GM19193 (cell line): ENCODE measurements around the gene NTRK3.

Source experiments
- POLR2A ChIP-seq: IDR thresholded peaks from 4 replicates; pipeline ENCODE4 v1.6.1; 2011; ENCODE audit not compliant: insufficient read depth, insufficient read length; ENCODE audit errors: extremely low read depth

Gene NTRK3

GRCh38 chr15:87846746-87847145, 409.8 kb downstream of the NTRK3 start:
- no peak for TF ChIP-seq POLR2A

- TF ChIP-seq POLR2A: no peak
Measured at GRCh38 chr15:87843312-87843711, 413.2 kb downstream of the NTRK3 start.

DNA sequence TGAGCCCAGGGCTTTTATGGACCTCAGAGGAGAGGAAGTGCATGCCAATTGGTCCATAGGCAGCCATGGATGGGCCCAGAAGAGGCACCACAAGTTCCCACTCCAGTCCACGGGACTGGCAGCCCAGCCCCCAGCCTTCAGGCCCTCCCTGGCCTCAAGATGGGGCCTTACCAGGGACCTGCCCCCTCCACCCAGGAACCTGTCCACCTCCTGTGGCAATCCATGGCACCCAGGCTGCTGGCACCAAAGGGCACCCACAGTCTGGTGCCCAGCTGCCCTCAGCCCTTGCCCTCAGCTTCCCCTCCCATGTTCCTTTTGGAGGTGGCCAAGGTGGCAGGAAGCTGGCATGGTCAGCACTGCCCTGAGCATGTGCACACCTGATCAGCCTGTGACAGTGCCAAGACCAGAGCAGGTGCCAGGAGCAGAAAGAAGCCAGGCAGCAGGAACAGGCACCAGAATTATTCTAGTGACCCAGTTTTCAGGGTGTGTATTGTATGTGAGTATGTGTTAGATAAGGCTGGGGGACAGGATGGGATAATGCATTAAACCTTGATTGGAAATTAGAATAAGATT, 415.0 kb downstream of the NTRK3 start:
- TF ChIP-seq POLR2A: no peak

DNA sequence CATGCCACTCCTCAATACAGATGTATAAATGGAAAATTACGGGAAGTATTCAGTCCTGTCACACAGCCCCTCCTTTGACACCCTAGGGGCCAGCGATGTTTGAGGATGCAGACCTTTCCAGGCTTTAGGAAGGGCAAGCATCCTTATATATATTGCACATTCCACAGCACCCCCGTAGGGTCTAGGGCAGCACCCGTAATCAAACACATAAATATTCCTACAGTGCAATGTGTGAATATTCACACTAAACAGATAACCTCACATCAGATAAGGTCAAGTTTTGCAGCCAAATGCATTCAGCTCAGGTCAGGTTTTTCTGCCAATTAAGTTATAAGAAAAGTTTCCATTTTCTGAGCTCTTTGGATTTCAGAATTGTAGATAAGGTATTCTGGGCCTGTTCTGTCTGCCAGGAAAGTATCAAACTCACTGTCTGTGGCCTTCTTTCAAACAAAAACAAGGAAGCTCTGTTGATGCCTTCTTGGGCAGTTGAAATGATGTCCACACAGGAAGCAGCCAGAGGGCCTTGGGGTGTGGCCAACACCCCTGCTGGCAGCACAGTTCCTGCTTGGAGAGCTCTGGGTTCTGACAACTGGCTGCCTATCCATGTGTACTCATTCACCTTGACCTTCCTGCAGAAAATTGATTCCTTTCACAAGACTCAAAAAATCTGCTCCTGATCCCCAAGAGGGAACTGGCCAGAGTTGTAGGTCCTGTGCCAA, 427.0 kb downstream of the NTRK3 start:
- TF ChIP-seq POLR2A: no peak

GRCh38 chr15:87828608-87829007, 427.9 kb downstream of the NTRK3 start:
- TF ChIP-seq POLR2A: no peak

DNA sequence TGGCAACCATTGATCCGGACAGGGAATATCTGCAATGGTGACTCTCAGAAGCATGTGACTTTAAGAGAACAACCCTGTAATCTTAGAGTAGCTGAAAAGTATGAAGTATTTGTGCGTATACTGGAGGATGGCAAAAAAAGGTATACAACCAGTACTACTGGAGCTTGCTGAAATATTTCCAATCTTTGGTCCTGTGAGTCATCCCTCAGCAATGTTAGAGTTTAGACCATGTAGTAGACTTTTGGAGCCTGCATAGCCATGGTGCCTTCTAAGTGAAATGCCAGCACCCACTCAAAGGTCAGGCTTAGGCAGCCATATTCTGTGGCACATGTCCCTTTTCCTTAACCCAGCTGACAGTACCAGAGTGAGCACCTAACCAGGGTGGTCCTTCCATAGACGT, 429.4 kb downstream of the NTRK3 start:
- TF ChIP-seq POLR2A: no peak

- TF ChIP-seq POLR2A: no peak
Measured at GRCh38 chr15:87826119-87826747, 430.3 kb downstream of the NTRK3 start.

GRCh38 chr15:87818756-87819155, 437.8 kb downstream of the NTRK3 start:
- no peak for TF ChIP-seq POLR2A

DNA sequence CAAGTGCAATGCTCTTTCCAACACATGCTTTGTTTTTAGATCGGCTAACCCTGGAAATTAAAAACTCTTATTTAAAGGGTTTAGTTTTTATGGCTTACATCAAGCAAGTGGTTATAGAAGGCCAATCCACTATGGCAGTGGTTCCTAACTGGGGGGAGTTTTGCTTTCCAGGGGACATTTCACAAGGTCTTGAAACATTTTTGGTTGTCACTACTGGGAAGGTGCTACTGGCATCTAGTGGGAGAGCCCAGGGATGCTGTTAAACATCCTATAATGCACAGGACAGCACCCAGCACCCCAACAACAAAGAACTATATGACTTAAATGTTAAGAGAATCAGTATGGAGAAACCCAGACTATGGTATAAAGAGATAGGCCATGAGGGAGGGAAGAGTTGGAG, 439.0 kb downstream of the NTRK3 start:
- no peak for TF ChIP-seq POLR2A

GRCh38 chr15:87816811-87817210, 439.7 kb downstream of the NTRK3 start:
- no peak for TF ChIP-seq POLR2A

DNA sequence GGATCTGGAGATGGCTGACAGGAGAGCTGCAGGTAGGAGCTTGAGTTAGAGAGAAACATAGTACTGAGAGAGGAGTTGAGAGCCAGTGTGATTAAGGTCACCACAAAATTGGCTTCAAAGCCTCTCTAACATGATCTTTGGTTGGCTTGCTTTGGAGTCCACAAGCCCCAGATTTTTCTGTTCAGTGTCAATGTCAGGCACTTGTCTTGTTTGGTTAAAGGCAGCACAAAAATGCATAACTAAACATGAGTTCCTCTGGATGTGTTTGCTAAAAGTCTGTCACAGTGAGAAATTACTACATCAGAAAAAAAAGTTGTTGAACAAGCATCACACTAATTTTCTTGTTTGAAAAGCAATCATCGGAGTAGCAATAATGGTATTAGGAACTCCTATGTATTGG, 440.5 kb downstream of the NTRK3 start:
- TF ChIP-seq POLR2A: no peak
